HepG2 (cell line): ENCODE data around the gene EXOC3L4. TPM values are rescaled to one million over a fixed set of nuclear protein-coding genes. Genes with fewer than 3 reads are reported as not detected.
A peak's percentile ranks its signal among the peaks of the same experiment; 100 is the strongest.

Experiments
- AKNA ChIP-seq: sonication (generic); formaldehyde crosslinking; IDR thresholded peaks from 2 replicates; pipeline ENCODE4 v1.4.0; 2020; ENCODE audit warnings: missing genetic modification reagents, borderline replicate concordance
- ESRRA ChIP-seq: sonication (generic); formaldehyde crosslinking; IDR thresholded peaks from 2 replicates; pipeline ENCODE4 v1.5.1; 2020; ENCODE audit warnings: mild to moderate bottlenecking, low read depth, missing genetic modification reagents
- GFI1 ChIP-seq: sonication (generic); formaldehyde crosslinking; IDR thresholded peaks from 2 replicates; pipeline ENCODE4 v1.5.0; 2020; ENCODE audit warnings: missing genetic modification reagents, mild to moderate bottlenecking, borderline replicate concordance
- JARID2 ChIP-seq: sonication (generic); formaldehyde crosslinking; IDR thresholded peaks from 2 replicates; pipeline ENCODE4 v1.8.1; 2023; ENCODE audit warnings: missing genetic modification reagents, inconsistent platforms; ENCODE audit not compliant: insufficient replicate concordance
- MTF1 ChIP-seq: sonication (generic); formaldehyde crosslinking; IDR thresholded peaks from 2 replicates; pipeline ENCODE4 v1.5.0; 2020; ENCODE audit warnings: missing genetic modification reagents
- PHB2 ChIP-seq: fragments of 450-650 bp; IDR thresholded peaks from 2 replicates; pipeline ENCODE4 v1.6.1; 2018; ENCODE audit not compliant: partially characterized antibody
- RERE ChIP-seq: IDR thresholded peaks from 2 replicates; pipeline ENCODE4 v1.6.1; 2016; ENCODE audit warnings: low read depth, missing genetic modification reagents, missing compliant biosample characterization
- SOX5 ChIP-seq: IDR thresholded peaks from 2 replicates; pipeline ENCODE4 v1.6.1; 2016; ENCODE audit warnings: borderline replicate concordance
- TOPORS ChIP-seq: sonication (generic); formaldehyde crosslinking; IDR thresholded peaks from 2 replicates; pipeline ENCODE4 v1.8.0; 2023; ENCODE audit warnings: mild to moderate bottlenecking, missing genetic modification reagents
- ZNF589 ChIP-seq: sonication (generic); formaldehyde crosslinking; conservative IDR thresholded peaks from 2 replicates; pipeline ENCODE4 v1.8.0; 2022; ENCODE audit warnings: mild to moderate bottlenecking, moderate library complexity, missing genetic modification reagents
- ZNF761 ChIP-seq: sonication (generic); formaldehyde crosslinking; conservative IDR thresholded peaks from 2 replicates; pipeline ENCODE4 v1.4.0; 2020; ENCODE audit warnings: mild to moderate bottlenecking, missing genetic modification reagents
- polyA plus RNA-seq, 8 experiments: library from polyadenylated mRNA; depleted of rRNA in 3 of 8; stranded (reverse) in 7 of 8; unstranded in 1 of 8; fragments of >200 nt; fragmentation: Illumina TruSeq in 4 of 8; extraction: Trizol in 4 of 8; gene quantifications; 2 replicates each; pipeline versions ENCODE4 v1.2.1 to v1.2.3, GENCODE V29; 2011 to 2016; ENCODE audit warnings: low read depth in 4 of 8, missing spikeins in 1 of 8, mixed read lengths in 1 of 8; ENCODE audit not compliant: insufficient read depth in 1 of 8
- total RNA-seq, 5 experiments: library from RNA; depleted of rRNA; stranded (reverse); fragments of >200 nt; fragmentation: Illumina TruSeq; extraction: Trizol; gene quantifications; 2 replicates each; pipeline ENCODE4 v1.2.3, GENCODE V29; 2016; ENCODE audit warnings: low read depth in 1 of 5
- TF ChIP-seq, protein P1 (sequence below): sonication (generic); formaldehyde crosslinking; conservative IDR thresholded peaks from 2 replicates; pipeline ENCODE4 v1.8.0; 2022; ENCODE audit warnings: missing genetic modification reagents

Gene EXOC3L4
- total and polyA plus RNA-seq, 2 of the 13 experiments (the other 11 are each of a cell fraction or from before 2014, with no cell fraction given): 11.8 to 27.0 TPM

DNA sequence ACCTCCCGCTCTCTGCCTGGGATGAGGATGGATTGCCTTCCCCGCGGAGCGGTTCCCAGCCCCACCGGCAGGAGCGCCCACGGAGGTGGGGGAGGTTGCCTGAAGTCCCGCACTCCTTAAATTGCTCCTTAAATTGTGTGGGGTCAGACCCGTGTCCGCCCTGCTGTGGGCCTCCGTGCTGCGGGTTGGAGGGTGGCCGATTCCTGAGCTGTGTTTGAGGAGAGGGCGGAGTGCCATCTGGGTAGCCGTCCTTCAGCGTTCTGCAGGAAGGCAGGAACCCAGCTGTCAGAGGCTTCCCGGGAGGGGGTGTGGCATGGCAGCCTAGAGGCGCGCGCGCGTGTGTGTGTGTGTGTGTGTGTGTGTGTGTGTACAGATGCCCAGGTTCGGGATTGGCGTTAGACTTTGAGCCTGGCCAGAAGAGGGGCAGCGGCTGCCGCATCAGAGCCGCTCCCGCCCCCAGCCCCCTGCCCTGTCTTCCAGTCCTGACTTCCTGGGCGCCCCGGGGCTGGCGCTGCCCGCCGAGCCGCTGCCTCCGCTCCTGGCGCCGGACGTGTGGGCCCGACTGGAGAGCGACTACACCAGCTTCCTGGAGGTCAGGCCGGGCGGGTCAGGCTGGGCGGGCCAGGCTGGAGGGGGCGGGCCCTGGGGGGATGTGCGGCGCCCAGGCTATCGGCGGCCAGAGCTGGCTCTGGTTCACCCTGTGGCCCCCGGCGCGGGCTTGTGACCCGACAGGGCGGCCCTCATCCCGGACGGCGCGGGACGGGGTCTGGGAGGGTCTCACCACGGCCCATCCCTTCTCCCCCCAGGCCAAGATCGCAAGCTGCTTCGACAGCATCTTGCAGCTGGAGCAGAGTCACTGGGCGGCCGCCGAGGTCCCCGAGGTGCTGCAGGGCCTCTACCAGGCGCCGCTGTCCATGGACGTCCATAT, 9.2 kb downstream of the EXOC3L4 start (continued):
- no peak for TF ChIP-seq AKNA (CRISPR knock-in tag)
- no peak for TF ChIP-seq MTF1 (CRISPR knock-in tag)
- TF ChIP-seq JARID2 (CRISPR knock-in tag): no peak
- peak; percentile 38; the same call in 1 of the 2 replicates for TF ChIP-seq ZNF761 (CRISPR knock-in tag)
- TF ChIP-seq, protein P1, sequence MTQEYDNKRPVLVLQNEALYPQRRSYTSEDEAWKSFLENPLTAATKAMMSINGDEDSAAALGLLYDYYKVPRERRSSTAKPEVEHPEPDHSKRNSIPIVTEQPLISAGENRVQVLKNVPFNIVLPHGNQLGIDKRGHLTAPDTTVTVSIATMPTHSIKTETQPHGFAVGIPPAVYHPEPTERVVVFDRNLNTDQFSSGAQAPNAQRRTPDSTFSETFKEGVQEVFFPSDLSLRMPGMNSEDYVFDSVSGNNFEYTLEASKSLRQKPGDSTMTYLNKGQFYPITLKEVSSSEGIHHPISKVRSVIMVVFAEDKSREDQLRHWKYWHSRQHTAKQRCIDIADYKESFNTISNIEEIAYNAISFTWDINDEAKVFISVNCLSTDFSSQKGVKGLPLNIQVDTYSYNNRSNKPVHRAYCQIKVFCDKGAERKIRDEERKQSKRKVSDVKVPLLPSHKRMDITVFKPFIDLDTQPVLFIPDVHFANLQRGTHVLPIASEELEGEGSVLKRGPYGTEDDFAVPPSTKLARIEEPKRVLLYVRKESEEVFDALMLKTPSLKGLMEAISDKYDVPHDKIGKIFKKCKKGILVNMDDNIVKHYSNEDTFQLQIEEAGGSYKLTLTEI (CRISPR knock-in tag): no peak
- TF ChIP-seq SOX5: peak; percentile 14; the same call in 1 of the 2 replicates
- peak; percentile 57; the same call in 1 of the 2 replicates for TF ChIP-seq GFI1 (CRISPR knock-in tag)
- no peak for TF ChIP-seq TOPORS (CRISPR knock-in tag)
- 0 out of 2 replicates have a peak, but pooled peaks have one; percentile 18 for TF ChIP-seq RERE (CRISPR knock-in tag)
- peak; percentile 67; the same call in 1 of the 2 replicates for TF ChIP-seq ESRRA (CRISPR knock-in tag)
- TF ChIP-seq ZNF589 (CRISPR knock-in tag): no peak
- TF ChIP-seq PHB2: no peak
